ENCODE measurements around the gene CLSTN1. TPM values are rescaled to one million over a fixed set of nuclear protein-coding genes. Genes with fewer than 3 reads are reported as not detected.
"Not testable (repeated sequence)": the region's sequence is repeated elsewhere in the genome, so short reads cannot be mapped to it uniquely, and the experiment has no call there.

CLSTN1 gene
- polyA plus RNA-seq, 4 donors = 29.2 to 78.8 (median 41.8) TPM

- peaks cover 0 to 3% (median 3%) of the 10 kb centered on the region in 3 donors for H3K4me1 ChIP-seq (ENCODE audit: control insufficient read depth in 3 of 3, insufficient read depth in 2 of 3, low read depth in 1 of 3, low read length in 2 of 3)
- H3K27ac ChIP-seq (ENCODE audit: low read depth in 1 of 3, low read length in 2 of 3) = peak overlapping the region in 1 of 3 donors; percentile 34
- DNase-seq (no peak), FAIRE-seq (no peak)
- whole genome bisulfite sequencing, 3 donors = 95 to 96% (median 95%) methylated on average over 15 of the region's 15 CpGs
- H3K36me3 ChIP-seq (ENCODE audit: control insufficient read depth in 3 of 3, insufficient read depth in 2 of 3, low read depth in 1 of 3, low read length in 3 of 3) = peaks cover 0 to 23% (median 0%) of the 10 kb centered on the region in 3 donors
- H3K27me3 ChIP-seq (ENCODE audit: control insufficient read depth in 3 of 3, insufficient read depth in 3 of 3, low read length in 3 of 3) = no peaks in the 10 kb centered on the region
- no peak overlapping the region for H3K4me3 ChIP-seq (ENCODE audit: low read depth in 1 of 3, low read length in 3 of 3)
- no peaks in the 10 kb centered on the region for H3K9me3 ChIP-seq (ENCODE audit: control insufficient read depth in 2 of 2, insufficient read depth in 1 of 2, low read depth in 1 of 2, low read length in 1 of 2)
Observed at GRCh38 chr1:9766759-9767442, 56.9 kb downstream of the CLSTN1 start.

GRCh38 chr1:9764550-9764949 is 59.2 kb downstream of the CLSTN1 start:
- Histone ChIP-seq H3K27ac (ENCODE audit: low read depth in 1 of 3, low read length in 2 of 3) (no peak overlapping the region), H3K4me3 (ENCODE audit: low read depth in 1 of 3, low read length in 3 of 3) (no peak overlapping the region), H3K4me1 (ENCODE audit: control insufficient read depth in 3 of 3, insufficient read depth in 2 of 3, low read depth in 1 of 3, low read length in 2 of 3) (no peaks in the 10 kb centered on the region), H3K36me3 (ENCODE audit: control insufficient read depth in 3 of 3, insufficient read depth in 2 of 3, low read depth in 1 of 3, low read length in 3 of 3) (peaks cover 0 to 24% (median 0%) of the 10 kb centered on the region in 3 donors), H3K9me3 (ENCODE audit: control insufficient read depth in 2 of 2, insufficient read depth in 1 of 2, low read depth in 1 of 2, low read length in 1 of 2) (no peaks in the 10 kb centered on the region), H3K27me3 (ENCODE audit: control insufficient read depth in 3 of 3, insufficient read depth in 3 of 3, low read length in 3 of 3) (no peaks in the 10 kb centered on the region)
- FAIRE-seq = no peak
- WGBS, 3 donors = 87 to 95% (median 92%) methylated on average over 3 of the region's 3 CpGs
- DNase-seq = no peak

GRCh38 chr1:9763914-9764313 is 59.9 kb downstream of the CLSTN1 start:
- 89 to 96% (median 93%) methylated on average over 2 of the region's 2 CpGs for WGBS, 3 donors
- Histone ChIP-seq H3K36me3 (ENCODE audit: control insufficient read depth in 3 of 3, insufficient read depth in 2 of 3, low read depth in 1 of 3, low read length in 3 of 3) (peaks cover 0 to 25% (median 0%) of the 10 kb centered on the region in 3 donors), H3K4me1 (ENCODE audit: control insufficient read depth in 3 of 3, insufficient read depth in 2 of 3, low read depth in 1 of 3, low read length in 2 of 3) (no peaks in the 10 kb centered on the region), H3K9me3 (ENCODE audit: control insufficient read depth in 2 of 2, insufficient read depth in 1 of 2, low read depth in 1 of 2, low read length in 1 of 2) (no peaks in the 10 kb centered on the region), H3K27me3 (ENCODE audit: control insufficient read depth in 3 of 3, insufficient read depth in 3 of 3, low read length in 3 of 3) (no peaks in the 10 kb centered on the region), H3K27ac (ENCODE audit: low read depth in 1 of 3, low read length in 2 of 3) (no peak overlapping the region), H3K4me3 (ENCODE audit: low read depth in 1 of 3, low read length in 3 of 3) (no peak overlapping the region)
- FAIRE-seq = no peak
- DNase-seq = no peak

- not testable (repeated sequence) for H3K4me3 ChIP-seq (ENCODE audit: low read depth in 1 of 3, low read length in 3 of 3); H3K27ac ChIP-seq (ENCODE audit: low read depth in 1 of 3, low read length in 2 of 3); H3K27me3 ChIP-seq (ENCODE audit: control insufficient read depth in 3 of 3, insufficient read depth in 3 of 3, low read length in 3 of 3); FAIRE-seq; H3K4me1 ChIP-seq (ENCODE audit: control insufficient read depth in 3 of 3, insufficient read depth in 2 of 3, low read depth in 1 of 3, low read length in 2 of 3); DNase-seq; H3K9me3 ChIP-seq (ENCODE audit: control insufficient read depth in 2 of 2, insufficient read depth in 1 of 2, low read depth in 1 of 2, low read length in 1 of 2)
- WGBS, 3 donors = 96 to 98% (median 96%) methylated on average over 24 to 25 of the region's 25 CpGs
- peaks cover 0 to 28% (median 0%) of the 10 kb centered on the region in 3 donors for H3K36me3 ChIP-seq (ENCODE audit: control insufficient read depth in 3 of 3, insufficient read depth in 2 of 3, low read depth in 1 of 3, low read length in 3 of 3)
Observed at GRCh38 chr1:9762446-9762845, 61.3 kb downstream of the CLSTN1 start.

- Histone ChIP-seq H3K4me3 (ENCODE audit: low read depth in 1 of 3, low read length in 3 of 3) (no peak overlapping the region), H3K9me3 (ENCODE audit: control insufficient read depth in 2 of 2, insufficient read depth in 1 of 2, low read depth in 1 of 2, low read length in 1 of 2) (no peaks in the 10 kb centered on the region), H3K4me1 (ENCODE audit: control insufficient read depth in 3 of 3, insufficient read depth in 2 of 3, low read depth in 1 of 3, low read length in 2 of 3) (no peaks in the 10 kb centered on the region), H3K36me3 (ENCODE audit: control insufficient read depth in 3 of 3, insufficient read depth in 2 of 3, low read depth in 1 of 3, low read length in 3 of 3) (peaks cover 0 to 28% (median 0%) of the 10 kb centered on the region in 3 donors), H3K27me3 (ENCODE audit: control insufficient read depth in 3 of 3, insufficient read depth in 3 of 3, low read length in 3 of 3) (no peaks in the 10 kb centered on the region), H3K27ac (ENCODE audit: low read depth in 1 of 3, low read length in 2 of 3) (no peak overlapping the region)
- no peak for DNase-seq
- WGBS, 3 donors = 90 to 96% (median 92%) methylated on average over 9 of the region's 9 CpGs
- FAIRE-seq = no peak
Observed at GRCh38 chr1:9761855-9762254, 61.9 kb downstream of the CLSTN1 start.

DNA sequence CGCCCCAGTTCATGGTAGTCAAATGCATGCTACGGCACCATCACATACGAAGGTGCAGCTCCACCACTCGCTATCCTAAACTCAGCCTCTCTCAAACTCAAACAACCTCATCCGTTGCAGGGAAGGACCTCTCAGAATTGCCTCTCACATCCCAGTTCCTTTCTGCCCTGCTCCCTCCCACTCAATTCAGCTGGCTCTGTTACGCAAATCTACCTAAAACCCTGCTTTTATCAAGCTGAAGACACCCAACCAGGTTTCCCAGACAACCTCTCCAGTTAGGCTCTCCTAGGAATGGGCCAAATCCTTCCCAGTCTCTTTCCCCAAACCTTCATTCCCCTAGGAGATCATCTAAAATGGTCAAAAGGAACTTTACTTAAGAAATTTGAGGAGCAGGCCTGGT is 62.9 kb downstream of the CLSTN1 start:
- WGBS, 3 donors = 96 to 98% (median 98%) methylated on average over 6 of the region's 6 CpGs
- H3K4me3 ChIP-seq (ENCODE audit: low read depth in 1 of 3, low read length in 3 of 3) = no peak overlapping the region
- H3K36me3 ChIP-seq (ENCODE audit: control insufficient read depth in 3 of 3, insufficient read depth in 2 of 3, low read depth in 1 of 3, low read length in 3 of 3) = peaks cover 0 to 24% (median 0%) of the 10 kb centered on the region in 3 donors
- DNase-seq = no peak
- no peaks in the 10 kb centered on the region for H3K9me3 ChIP-seq (ENCODE audit: control insufficient read depth in 2 of 2, insufficient read depth in 1 of 2, low read depth in 1 of 2, low read length in 1 of 2)
- no peak for FAIRE-seq
- H3K27ac ChIP-seq (ENCODE audit: low read depth in 1 of 3, low read length in 2 of 3) = no peak overlapping the region
- no peaks in the 10 kb centered on the region for H3K4me1 ChIP-seq (ENCODE audit: control insufficient read depth in 3 of 3, insufficient read depth in 2 of 3, low read depth in 1 of 3, low read length in 2 of 3)
- H3K27me3 ChIP-seq (ENCODE audit: control insufficient read depth in 3 of 3, insufficient read depth in 3 of 3, low read length in 3 of 3) = no peaks in the 10 kb centered on the region

- Histone ChIP-seq H3K27ac (ENCODE audit: low read depth in 1 of 3, low read length in 2 of 3) (no peak overlapping the region), H3K9me3 (ENCODE audit: control insufficient read depth in 2 of 2, insufficient read depth in 1 of 2, low read depth in 1 of 2, low read length in 1 of 2) (no peaks in the 10 kb centered on the region), H3K36me3 (ENCODE audit: control insufficient read depth in 3 of 3, insufficient read depth in 2 of 3, low read depth in 1 of 3, low read length in 3 of 3) (peaks cover 0 to 22% (median 1%) of the 10 kb centered on the region in 3 donors), H3K4me1 (ENCODE audit: control insufficient read depth in 3 of 3, insufficient read depth in 2 of 3, low read depth in 1 of 3, low read length in 2 of 3) (no peaks in the 10 kb centered on the region), H3K27me3 (ENCODE audit: control insufficient read depth in 3 of 3, insufficient read depth in 3 of 3, low read length in 3 of 3) (no peaks in the 10 kb centered on the region), H3K4me3 (ENCODE audit: low read depth in 1 of 3, low read length in 3 of 3) (no peak overlapping the region)
- DNase-seq (no peak), FAIRE-seq (no peak)
- WGBS, 3 donors = 89 to 100% (median 94%) methylated on average over 2 of the region's 2 CpGs
Observed at GRCh38 chr1:9759939-9760338, 63.8 kb downstream of the CLSTN1 start.

DNA sequence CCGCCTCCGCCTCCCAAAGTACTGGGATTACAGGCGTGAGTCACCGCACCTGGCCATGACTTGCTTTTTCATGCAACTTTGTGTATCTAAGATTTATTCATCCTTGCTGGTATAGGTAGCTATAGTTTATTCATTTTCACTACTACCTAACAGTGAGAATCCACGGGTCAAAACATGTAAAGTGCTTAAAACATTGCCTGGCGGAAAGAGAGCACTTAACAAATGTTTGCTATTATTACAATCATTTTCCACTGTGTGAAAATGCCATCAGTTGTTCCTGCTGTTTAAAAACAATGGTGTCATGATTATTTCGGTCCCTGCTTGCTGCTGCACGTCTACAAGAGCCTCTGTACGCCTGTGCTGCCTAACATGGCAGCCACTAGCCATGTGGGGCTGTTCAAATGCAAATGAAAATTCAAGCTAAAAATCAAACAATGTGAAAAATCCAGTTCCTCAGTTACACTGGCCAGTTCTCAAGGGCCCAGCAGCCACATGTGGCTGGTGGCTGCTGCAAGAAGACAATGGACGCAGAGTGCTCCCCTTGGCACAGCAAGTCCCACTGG is 65.1 kb downstream of the CLSTN1 start:
- no peak overlapping the region for H3K27ac ChIP-seq (ENCODE audit: low read depth in 1 of 3, low read length in 2 of 3)
- DNase-seq (no peak), FAIRE-seq (no peak)
- H3K4me3 ChIP-seq (ENCODE audit: low read depth in 1 of 3, low read length in 3 of 3) = no peak overlapping the region
- 90 to 95% (median 90%) methylated on average over 10 of the region's 10 CpGs for WGBS, 3 donors
- H3K27me3 ChIP-seq (ENCODE audit: control insufficient read depth in 3 of 3, insufficient read depth in 3 of 3, low read length in 3 of 3) = no peaks in the 10 kb centered on the region
- no peaks in the 10 kb centered on the region for H3K9me3 ChIP-seq (ENCODE audit: control insufficient read depth in 2 of 2, insufficient read depth in 1 of 2, low read depth in 1 of 2, low read length in 1 of 2)
- no peaks in the 10 kb centered on the region for H3K4me1 ChIP-seq (ENCODE audit: control insufficient read depth in 3 of 3, insufficient read depth in 2 of 3, low read depth in 1 of 3, low read length in 2 of 3)
- peaks cover 0 to 30% (median 2%) of the 10 kb centered on the region in 3 donors for H3K36me3 ChIP-seq (ENCODE audit: control insufficient read depth in 3 of 3, insufficient read depth in 2 of 3, low read depth in 1 of 3, low read length in 3 of 3)
